Airway epithelial cell (primary cell): ENCODE data around the gene GBA2. TPM values are rescaled to one million over a fixed set of nuclear protein-coding genes. Genes with fewer than 3 reads are reported as not detected.

Experiments
- total RNA-seq: library from RNA; depleted of rRNA; stranded (reverse); fragments of >200 nt; gene quantifications from 2 replicates; pipeline ENCODE4 v1.2.3, GENCODE V29; 2015

The GBA2 gene
- total RNA-seq: 22.4 and 23.6 TPM in 2 replicates

GRCh38 chr9:35748858-35749514 lies at the start of gene GBA2, which contains the start of gene RGP1:
TSS of gene GBA2 (minus strand) at chr9:35749228. CDS start at chr9:35748704, 524 bp downstream.
TSS of gene RGP1 (plus strand) at chr9:35749287. CDS start at chr9:35749756, 469 bp downstream.

GRCh38 chr9:35791297-35791921 lies 42.4 kb upstream of the GBA2 start, which contains the start of gene NPR2:
TSS of gene NPR2 (plus strand) at chr9:35791591. CDS start at chr9:35792409, 818 bp downstream.

GRCh38 chr9:35754264-35754663 lies 5.2 kb upstream of the GBA2 start, which contains the start of gene MSMP:
TSS of gene MSMP (minus strand) at chr9:35754276. CDS start at chr9:35754129, 147 bp downstream.

DNA sequence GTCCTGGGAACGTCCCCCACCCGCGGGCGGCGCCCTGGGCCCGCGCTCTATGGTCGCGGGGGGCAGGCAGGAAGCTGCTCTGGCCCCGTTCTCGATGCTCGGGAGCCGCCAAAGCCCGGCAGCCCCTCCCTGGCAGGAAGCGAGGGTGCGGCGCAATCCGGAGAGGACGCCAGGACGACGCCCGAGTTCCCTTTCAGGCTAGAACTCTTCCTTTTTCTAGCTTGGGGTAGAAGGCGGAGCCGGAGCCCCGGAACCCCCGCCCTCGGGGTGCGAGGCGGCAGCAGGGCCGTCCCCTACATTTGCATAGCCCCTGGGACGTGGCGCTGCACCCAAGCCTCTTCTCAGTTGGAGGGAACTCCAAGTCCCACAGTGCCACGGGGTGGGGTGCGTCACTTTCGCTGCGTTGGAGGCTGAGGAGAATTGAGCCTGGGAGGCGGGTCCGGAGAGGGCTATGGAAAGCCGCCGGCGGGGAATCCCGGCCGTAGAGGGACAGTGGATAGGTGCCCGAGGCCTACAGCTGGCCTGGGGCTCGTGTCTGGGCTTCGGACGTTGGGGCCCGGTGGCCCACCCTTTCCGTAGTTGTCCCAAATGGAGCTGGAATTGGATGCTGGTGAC lies 16.7 kb downstream of the GBA2 start, which contains the start of the genes CREB3 and TLN1:
TSS of gene CREB3 (plus strand) at position 482 of the 615 bp plus-strand sequence. CDS start at position 589, 107 bp downstream.
TSS of gene TLN1 (minus strand) at position 11 of the 615 bp plus-strand sequence. CDS start 6,501 bp downstream, outside the sequence.

DNA sequence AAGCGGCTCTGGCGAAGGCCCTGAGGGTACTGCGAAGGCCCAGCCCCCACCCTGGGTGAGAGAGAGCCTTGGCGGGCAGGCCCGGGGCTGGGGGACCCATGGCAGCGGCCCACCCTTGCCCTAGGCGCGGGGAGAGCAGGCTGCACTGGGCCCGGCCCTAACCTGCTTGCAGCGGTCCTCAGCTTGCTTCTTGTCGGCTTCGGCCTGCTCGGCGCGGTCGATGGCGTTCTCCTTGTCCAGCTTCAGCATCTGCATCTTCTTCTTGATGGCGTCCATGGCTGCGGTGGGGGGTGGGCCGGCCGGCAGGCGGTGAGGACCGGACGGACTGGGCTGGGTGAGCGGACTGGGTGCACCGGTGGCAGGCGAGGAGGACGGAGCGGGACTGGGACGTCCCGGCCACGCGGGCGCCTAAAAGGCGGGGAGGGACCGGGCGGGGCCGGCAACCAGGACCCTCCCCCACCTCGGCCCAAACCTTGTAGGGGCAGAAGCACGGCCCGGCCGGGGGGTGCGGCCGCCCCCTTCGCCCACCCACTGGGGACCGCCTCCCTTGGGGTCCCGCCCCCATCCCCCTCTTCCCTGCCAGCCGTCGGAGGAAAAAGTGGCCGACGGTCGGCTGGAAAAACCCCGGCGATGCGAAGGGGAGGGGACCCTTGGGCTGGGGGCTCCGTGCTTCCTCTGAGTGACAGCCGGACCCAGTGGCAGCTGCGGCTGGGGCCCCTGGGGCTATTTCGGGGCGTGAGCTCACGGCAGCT lies 59.3 kb downstream of the GBA2 start, which contains the start of gene TPM2:
TSS of gene TPM2 (minus strand) at position 384 of the 752 bp plus-strand sequence. CDS start at position 276, 108 bp downstream.

Other genes with a start within 250 kb of the GBA2 start
- gene TESK1, start 144.0 kb downstream of the GBA2 start, total RNA-seq: 10.0 and 16.8 TPM in 2 replicates
- 0.56 TPM in 1 of 2 replicates, not detected in the other for gene CD72, start 130.8 kb downstream of the GBA2 start, total RNA-seq
- not detected in 2 replicates for gene SIT1, start 98.3 kb downstream of the GBA2 start, total RNA-seq
- gene RMRP, start 91.2 kb downstream of the GBA2 start, total RNA-seq: 4,407 and 7,542 TPM in 2 replicates
- 8.7 and 13.0 TPM in 2 replicates for gene CCDC107, start 90.9 kb downstream of the GBA2 start, total RNA-seq
- gene ARHGEF39, start 84.0 kb downstream of the GBA2 start, total RNA-seq: 5.5 and 6.5 TPM in 2 replicates
- gene CA9, start 75.3 kb downstream of the GBA2 start, total RNA-seq: 39.5 and 44.6 TPM in 2 replicates
- 256 and 320 TPM in 2 replicates for gene TPM2, start 59.3 kb downstream of the GBA2 start, total RNA-seq
- 102 and 136 TPM in 2 replicates for gene TLN1, start 17.0 kb downstream of the GBA2 start, total RNA-seq
- gene CREB3, start 16.6 kb downstream of the GBA2 start, total RNA-seq: 41.8 and 47.8 TPM in 2 replicates
- gene RGP1, start 59 bp upstream of the GBA2 start, total RNA-seq: 14.4 and 17.4 TPM in 2 replicates
- gene MSMP, start 5.0 kb upstream of the GBA2 start, total RNA-seq: not detected in 2 replicates
- gene NPR2, start 42.4 kb upstream of the GBA2 start, total RNA-seq: 4.0 and 12.5 TPM in 2 replicates
- not detected in 2 replicates for gene SPAG8, start 63.0 kb upstream of the GBA2 start, total RNA-seq
- 19.9 and 24.8 TPM in 2 replicates for gene HINT2, start 65.8 kb upstream of the GBA2 start, total RNA-seq
- not detected in 2 replicates for gene FAM221B, start 79.5 kb upstream of the GBA2 start, total RNA-seq
- gene TMEM8B, start 80.0 kb upstream of the GBA2 start, total RNA-seq: 4.5 and 5.7 TPM in 2 replicates
- not detected in 2 replicates for gene OR13J1, start 121.2 kb upstream of the GBA2 start, total RNA-seq
- 1.1 TPM in 1 of 2 replicates, not detected in the other for gene HRCT1, start 157.0 kb upstream of the GBA2 start, total RNA-seq
- 0.21 TPM in 1 of 2 replicates, not detected in the other for gene SPAAR, start 160.3 kb upstream of the GBA2 start, total RNA-seq
- gene OR2S2, start 208.9 kb upstream of the GBA2 start, total RNA-seq: not detected in 2 replicates